ENCODE measurements around the gene YAE1.
A peak's percentile ranks its signal among the peaks of the same experiment; 100 is the strongest.
"Not testable (repeated sequence)": the region's sequence is repeated elsewhere in the genome, so short reads cannot be mapped to it uniquely, and the experiment has no call there.

Gene YAE1

GRCh38 chr7:39566023-39566921, at the start of gene YAE1:
YAE1 (plus strand) TSS chr7:39566404; CDS start chr7:39566419, 15 bp downstream.
- peak; percentile 20 to 66 for DNase-seq

- DNase-seq: no peak
Observed at GRCh38 chr7:39516498-39516897, 49.7 kb upstream of the YAE1 start.

- DNase-seq: no peak
Observed at GRCh38 chr7:39517240-39517639, 49.0 kb upstream of the YAE1 start.

GRCh38 chr7:39525926-39526325, 40.3 kb upstream of the YAE1 start:
- no peak for DNase-seq

GRCh38 chr7:39526666-39527065, 39.5 kb upstream of the YAE1 start:
- no peak for DNase-seq

GRCh38 chr7:39527296-39527695, 38.9 kb upstream of the YAE1 start:
- DNase-seq: no peak

- DNase-seq: no peak
Observed at GRCh38 chr7:39527951-39528350, 38.3 kb upstream of the YAE1 start.

- DNase-seq: no peak
Observed at GRCh38 chr7:39528849-39529248, 37.4 kb upstream of the YAE1 start.

GRCh38 chr7:39529582-39529981, 36.6 kb upstream of the YAE1 start:
- DNase-seq: no peak

GRCh38 chr7:39530971-39531370, 35.2 kb upstream of the YAE1 start:
- no peak for DNase-seq

GRCh38 chr7:39531818-39532217, 34.4 kb upstream of the YAE1 start:
- no peak for DNase-seq

- DNase-seq: no peak
Observed at GRCh38 chr7:39532832-39533231, 33.4 kb upstream of the YAE1 start.

- DNase-seq: no peak
Observed at GRCh38 chr7:39534599-39534998, 31.6 kb upstream of the YAE1 start.

- no peak for DNase-seq
Observed at GRCh38 chr7:39535064-39535463, 31.1 kb upstream of the YAE1 start.

- no peak for DNase-seq
Observed at GRCh38 chr7:39535720-39536119, 30.5 kb upstream of the YAE1 start.

- no peak for DNase-seq
Observed at GRCh38 chr7:39536951-39537350, 29.3 kb upstream of the YAE1 start.

- no peak for DNase-seq
Observed at GRCh38 chr7:39539816-39540215, 26.4 kb upstream of the YAE1 start.

- no peak for DNase-seq
Observed at GRCh38 chr7:39540320-39540719, 25.9 kb upstream of the YAE1 start.

- no peak for DNase-seq
Observed at GRCh38 chr7:39541511-39541910, 24.7 kb upstream of the YAE1 start.

GRCh38 chr7:39544774-39545173, 21.4 kb upstream of the YAE1 start:
- DNase-seq: not testable (repeated sequence)

GRCh38 chr7:39547336-39547735, 18.9 kb upstream of the YAE1 start:
- DNase-seq: no peak

GRCh38 chr7:39550411-39550810, 15.8 kb upstream of the YAE1 start:
- no peak for DNase-seq

GRCh38 chr7:39553436-39553835, 12.8 kb upstream of the YAE1 start:
- no peak for DNase-seq

- no peak for DNase-seq
Observed at GRCh38 chr7:39554583-39555165, 11.5 kb upstream of the YAE1 start.

GRCh38 chr7:39557222-39557621, 9.0 kb upstream of the YAE1 start:
- DNase-seq: no peak

All from SW 1271 (cell line).